NCI-H187 (cell line): ENCODE data around the gene RELN.

ENCODE experiments used
- DNase-seq, 2 experiments: peaks; one replicate each; lab custom pipeline; 2025; lab: John Stamatoyannopoulos, UW

RELN gene

GRCh38 chr7:103680161-103681144, 309.0 kb downstream of the RELN start:
- DNase-seq: no peak

GRCh38 chr7:103679151-103680132, 310.0 kb downstream of the RELN start:
- DNase-seq: no peak

DNA sequence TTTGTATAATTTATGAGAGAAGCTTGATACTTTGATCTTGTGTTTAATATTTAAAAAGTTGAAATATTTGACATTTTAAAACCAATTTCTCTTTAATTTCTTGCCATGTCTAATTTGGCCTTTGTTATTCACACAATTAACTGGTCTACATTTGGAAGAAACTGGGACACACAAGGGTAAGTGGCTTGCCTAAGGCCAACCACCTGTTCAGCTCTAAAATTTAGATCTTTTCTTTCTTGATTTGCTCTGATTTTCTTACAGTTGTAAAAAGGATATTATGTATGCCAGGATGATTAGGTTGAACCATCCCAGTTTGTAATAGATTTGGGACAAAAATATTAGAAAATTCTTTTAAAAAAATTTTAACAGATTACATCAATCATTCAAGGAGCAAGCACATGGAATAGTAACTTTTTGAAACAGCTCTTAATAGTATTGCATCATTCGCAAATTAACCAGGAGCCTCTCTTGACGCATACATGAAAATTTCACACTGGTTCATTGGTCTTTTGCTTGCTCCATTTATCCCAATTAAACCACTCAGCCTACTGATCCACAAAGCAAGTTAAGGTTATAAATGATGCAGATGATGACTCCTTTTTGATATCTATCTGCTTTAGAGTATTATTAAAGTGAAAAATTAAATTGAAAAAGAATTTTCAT, 321.0 kb downstream of the RELN start:
- no peak for DNase-seq

DNA sequence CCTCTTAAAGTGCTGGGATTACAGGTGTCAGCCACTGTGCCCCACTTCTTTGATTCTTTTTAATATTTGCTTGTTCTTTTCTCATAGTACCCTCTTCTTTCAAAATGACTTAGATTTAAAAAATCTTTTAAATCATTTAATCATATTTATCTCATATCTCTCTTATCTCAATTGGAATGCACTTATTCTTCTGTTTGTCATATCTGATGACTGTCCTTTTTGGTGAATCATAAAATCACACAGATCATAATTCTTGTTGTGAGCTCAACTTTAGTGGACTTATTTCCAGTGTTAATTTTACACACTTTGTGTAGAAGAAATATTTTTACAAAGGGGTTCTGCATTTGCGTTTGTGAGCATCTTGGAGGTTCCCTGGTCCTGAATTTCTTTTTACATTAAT, 323.1 kb downstream of the RELN start:
- DNase-seq: no peak

DNA sequence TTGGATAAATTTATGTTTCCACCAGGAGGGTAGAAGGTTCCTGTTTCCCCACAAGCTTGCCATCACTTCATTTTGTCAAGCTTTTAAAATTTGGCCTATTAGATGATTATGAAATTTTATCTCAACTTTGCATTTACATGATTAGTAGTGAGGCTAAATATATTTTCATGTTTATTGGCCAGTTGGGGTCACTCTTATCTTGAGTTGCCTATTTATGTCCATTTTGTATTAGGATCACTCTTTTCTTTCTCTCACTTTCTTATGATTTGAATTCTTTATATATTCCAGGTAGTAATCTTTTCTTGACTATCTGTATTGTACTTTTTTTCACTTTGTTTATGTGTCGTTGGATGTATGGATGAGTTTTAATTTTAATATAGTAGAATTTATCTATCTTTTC, 324.9 kb downstream of the RELN start:
- no peak for DNase-seq

GRCh38 chr7:103660455-103661371, 328.7 kb downstream of the RELN start:
- no peak for DNase-seq

DNA sequence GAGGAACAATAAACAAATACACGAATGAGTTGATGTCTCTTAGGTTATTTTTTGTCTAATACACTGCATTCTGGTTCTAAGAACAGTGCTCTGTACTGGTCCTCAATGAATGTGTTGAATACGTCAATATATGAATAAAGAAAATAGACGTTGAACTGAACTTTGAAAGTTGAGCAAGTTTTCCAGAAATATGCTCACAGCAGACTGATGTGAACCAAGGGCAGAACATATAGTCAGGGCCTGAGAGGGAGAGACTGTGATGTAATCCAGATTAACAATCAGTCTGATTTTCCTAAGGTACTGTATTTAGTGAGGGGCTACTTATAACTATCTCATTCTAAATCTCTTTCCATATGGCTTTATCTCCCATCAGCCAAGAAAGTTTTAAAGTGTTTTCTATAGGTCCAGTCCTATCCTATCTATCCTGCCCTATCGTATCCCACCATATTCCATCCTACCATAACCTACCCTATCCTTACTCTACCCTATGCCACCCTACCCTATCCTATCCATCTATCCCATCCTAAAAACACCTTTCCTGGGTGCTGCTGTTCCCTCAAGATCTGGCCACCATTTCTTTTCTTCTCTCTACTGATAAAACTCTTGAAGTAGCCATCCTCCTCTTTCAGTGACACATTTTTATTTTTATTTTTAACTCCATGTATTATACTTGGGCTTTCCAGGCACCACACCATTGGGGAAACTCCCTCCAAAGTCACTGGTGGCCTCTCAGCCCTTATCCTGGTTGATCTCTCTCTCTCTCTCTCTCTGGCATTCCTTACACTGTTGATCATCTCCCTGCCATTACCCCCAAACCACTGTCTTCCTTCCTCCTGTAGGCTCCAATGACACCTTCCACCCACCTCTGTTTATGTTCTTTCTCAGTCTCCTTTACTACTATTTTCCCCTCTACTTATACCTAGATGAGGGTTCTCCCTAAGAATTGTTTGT, 331.1 kb downstream of the RELN start:
- no peak for DNase-seq

DNA sequence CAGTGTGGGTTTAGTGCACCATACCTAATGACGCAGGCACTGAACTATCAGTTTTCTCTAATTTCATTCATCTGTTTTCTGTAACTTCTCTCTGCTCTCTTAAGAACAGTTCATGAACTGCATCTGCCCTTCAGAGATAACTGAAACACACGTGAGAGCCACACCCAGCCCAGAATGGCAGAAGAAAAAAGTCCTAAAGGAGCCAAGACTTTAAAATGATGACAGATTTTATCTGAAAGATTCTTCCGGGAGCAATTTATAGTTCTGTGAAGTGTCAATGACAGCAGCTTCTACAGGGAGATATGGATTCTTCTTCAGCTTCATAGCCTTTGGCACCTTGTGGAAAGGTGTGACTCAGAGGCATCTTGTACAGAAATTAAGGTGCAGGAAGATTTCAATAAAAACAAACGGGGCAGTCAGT, 332.0 kb downstream of the RELN start:
- no peak for DNase-seq

- no peak for DNase-seq
These were observed 333.2 kb downstream of the RELN start for GRCh38 chr7:103656221-103656620.

GRCh38 chr7:103651593-103652377, 337.7 kb downstream of the RELN start:
- no peak for DNase-seq

- no peak for DNase-seq
These were observed 340.4 kb downstream of the RELN start for GRCh38 chr7:103649052-103649451.

DNA sequence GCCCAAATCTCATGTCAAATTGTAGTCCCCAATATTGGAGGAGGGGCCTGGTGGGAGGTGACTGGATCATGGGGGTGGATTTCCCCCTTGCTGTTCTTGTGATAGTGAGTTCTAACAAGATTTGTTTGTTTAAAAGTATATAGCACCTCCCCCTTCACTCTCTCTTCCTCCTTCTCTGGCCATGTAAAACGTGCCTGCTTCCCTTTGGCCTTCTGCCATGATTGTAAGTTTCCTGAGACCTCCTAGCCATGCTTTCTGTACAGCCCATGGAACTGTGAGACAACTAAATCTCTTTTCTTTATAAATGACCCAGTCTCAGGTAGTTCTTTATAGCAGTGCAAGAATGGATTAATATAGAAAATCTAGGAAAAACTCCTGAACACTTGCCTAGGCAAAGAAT, 341.3 kb downstream of the RELN start:
- no peak for DNase-seq

- DNase-seq: no peak
These were observed 345.1 kb downstream of the RELN start for GRCh38 chr7:103644319-103644718.

- DNase-seq: no peak
These were observed 349.3 kb downstream of the RELN start for GRCh38 chr7:103640031-103640779.

DNA sequence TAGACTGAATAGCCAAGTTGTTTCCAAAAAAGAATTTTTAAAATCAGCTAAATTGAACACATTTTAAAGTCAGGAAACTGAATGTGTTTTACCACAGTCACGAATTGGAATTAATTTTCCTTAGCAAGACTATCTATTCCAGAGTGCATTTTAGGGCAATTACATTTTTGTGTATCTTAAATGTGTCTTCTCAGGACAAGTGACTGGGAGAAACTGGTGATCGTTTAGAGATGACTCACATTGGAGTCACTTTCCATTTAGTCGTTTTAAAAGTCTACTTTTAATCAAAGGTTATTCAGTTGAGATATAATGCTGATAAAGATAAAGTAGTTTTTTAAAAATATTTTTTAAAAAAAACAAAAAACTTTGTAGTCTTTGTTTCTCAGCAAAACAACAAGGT, 351.7 kb downstream of the RELN start:
- DNase-seq: no peak

- no peak for DNase-seq
These were observed 352.4 kb downstream of the RELN start for GRCh38 chr7:103637094-103637493.

GRCh38 chr7:103636153-103636552, 353.3 kb downstream of the RELN start:
- DNase-seq: no peak

GRCh38 chr7:103632972-103633371, 356.5 kb downstream of the RELN start:
- DNase-seq: no peak
